Stromal cell of bone marrow (primary cell): ENCODE measurements around the gene APCDD1L.
"Not testable (repeated sequence)": the region's sequence is repeated elsewhere in the genome, so short reads cannot be mapped to it uniquely, and the experiment has no call there.

Source experiments
- DNase-seq: peaks from one replicate; pipeline ENCODE4 v3.0.0-alpha.2; 2012; ENCODE audit warnings: low read depth

APCDD1L gene

GRCh38 chr20:58440021-58440767, 75.0 kb downstream of the APCDD1L start:
- DNase-seq, result no peak

- DNase-seq, result no peak
These were observed 76.0 kb downstream of the APCDD1L start for GRCh38 chr20:58438970-58439808.

GRCh38 chr20:58436868-58437645, 78.1 kb downstream of the APCDD1L start:
- DNase-seq, result no peak

GRCh38 chr20:58435237-58435636, 80.0 kb downstream of the APCDD1L start:
- DNase-seq, result no peak

- no peak for DNase-seq
These were observed 80.9 kb downstream of the APCDD1L start for GRCh38 chr20:58434326-58434725.

- DNase-seq, result peak; percentile 49
These were observed 81.4 kb downstream of the APCDD1L start for GRCh38 chr20:58433759-58434158.

GRCh38 chr20:58433029-58433647, 82.1 kb downstream of the APCDD1L start:
- DNase-seq, result no peak

GRCh38 chr20:58432186-58432954, 82.8 kb downstream of the APCDD1L start:
- DNase-seq, result no peak

- DNase-seq, result peak; percentile 27
These were observed 84.1 kb downstream of the APCDD1L start for GRCh38 chr20:58431134-58431533.

GRCh38 chr20:58429303-58429702, 85.9 kb downstream of the APCDD1L start:
- DNase-seq, result no peak

GRCh38 chr20:58428364-58428763, 86.8 kb downstream of the APCDD1L start:
- no peak for DNase-seq

- DNase-seq, result not testable (repeated sequence)
These were observed 87.6 kb downstream of the APCDD1L start for GRCh38 chr20:58427571-58427970.

- no peak for DNase-seq
These were observed 90.8 kb downstream of the APCDD1L start for GRCh38 chr20:58424218-58424969.

- DNase-seq, result no peak
These were observed 93.7 kb downstream of the APCDD1L start for GRCh38 chr20:58421497-58421850.

GRCh38 chr20:58420798-58421496, 94.3 kb downstream of the APCDD1L start:
- peak; percentile 47 for DNase-seq

- DNase-seq, result no peak
These were observed 96.0 kb downstream of the APCDD1L start for GRCh38 chr20:58418949-58419748.

GRCh38 chr20:58417438-58417837, 97.8 kb downstream of the APCDD1L start:
- DNase-seq, result no peak

GRCh38 chr20:58416835-58417234, 98.4 kb downstream of the APCDD1L start:
- no peak for DNase-seq

- no peak for DNase-seq
These were observed 99.1 kb downstream of the APCDD1L start for GRCh38 chr20:58416057-58416456.
